IPS-20b (cell line): Measurements from ENCODE around the gene CRYGB.
A peak's percentile ranks its signal among the peaks of the same experiment; 100 is the strongest.

Experiments
- H3K27ac ChIP-seq: one replicate; pipeline ENCODE4 v1.5.1; 2013; ENCODE audit warnings: low read length
- H3K27me3 ChIP-seq: 2 replicates; pipeline ENCODE4 v1.6.1; 2013; ENCODE audit warnings: mild to moderate bottlenecking, low read length, inconsistent platforms; ENCODE audit not compliant: insufficient read depth
- H3K36me3 ChIP-seq: 2 replicates; pipeline ENCODE4 v1.6.1; 2013; ENCODE audit warnings: low read depth, mild to moderate bottlenecking, inconsistent platforms, low read length, moderate library complexity; ENCODE audit not compliant: insufficient read depth
- H3K4me1 ChIP-seq: 2 replicates; pipeline ENCODE4 v1.6.1; 2013; ENCODE audit warnings: mild to moderate bottlenecking, control low read depth, inconsistent platforms, low read length, moderate library complexity; ENCODE audit not compliant: insufficient read depth
- H3K4me3 ChIP-seq: 2 replicates; pipeline ENCODE4 v1.5.1; 2013; ENCODE audit warnings: mild to moderate bottlenecking, low read length, inconsistent platforms
- H3K9ac ChIP-seq: 2 replicates; pipeline ENCODE4 v1.6.1; 2013; ENCODE audit warnings: low read depth, mild to moderate bottlenecking, inconsistent platforms, low read length, moderate library complexity
- H3K9me3 ChIP-seq: 2 replicates; pipeline ENCODE4 v1.6.1; 2013; ENCODE audit warnings: mild to moderate bottlenecking, low read depth, low read length, inconsistent platforms; ENCODE audit not compliant: insufficient read depth

Gene CRYGB

GRCh38 chr2:208146006-208146405 is at the start of gene CRYGB:
TSS of gene CRYGB (minus strand) at chr2:208146158. CDS start at chr2:208146120, 38 bp downstream.
- no peak within 1 kb of the TSS for H3K27ac ChIP-seq
- no peaks in the 10 kb centered on the region for H3K36me3 ChIP-seq
- H3K9me3 ChIP-seq, result no peaks in the 10 kb centered on the region

GRCh38 chr2:208195531-208195930 is 49.6 kb upstream of the CRYGB start:
- H3K4me3 ChIP-seq, result no peak overlapping the region
- H3K9me3 ChIP-seq, result no peaks in the 10 kb centered on the region
- no peak overlapping the region for H3K9ac ChIP-seq
- H3K27me3 ChIP-seq, result no peaks in the 10 kb centered on the region
- no peaks in the 10 kb centered on the region; the same call in 1 of the 2 replicates for H3K4me1 ChIP-seq
- no peak overlapping the region for H3K27ac ChIP-seq
- no peaks in the 10 kb centered on the region for H3K36me3 ChIP-seq

More at GRCh38 chr2:208146006-208146405, at the start of gene CRYGB:
- Histone ChIP-seq H3K27me3 (no peaks in the 10 kb centered on the region), H3K9ac (no peak within 1 kb of the TSS), H3K4me1 (peaks cover 11% of the 10 kb centered on the region; the same call in 1 of the 2 replicates), H3K4me3 (no peak within 1 kb of the TSS)

- H3K36me3 ChIP-seq, result no peaks in the 10 kb centered on the region
- H3K4me1 ChIP-seq, result peaks cover 12% of the 10 kb centered on the region; the same call in 1 of the 2 replicates
- H3K4me3 ChIP-seq, result no peak overlapping the region
- H3K27me3 ChIP-seq, result no peaks in the 10 kb centered on the region
- no peak overlapping the region for H3K27ac ChIP-seq
- no peaks in the 10 kb centered on the region for H3K9me3 ChIP-seq
- H3K9ac ChIP-seq, result no peak overlapping the region
Measured at GRCh38 chr2:208192611-208193236, 46.8 kb upstream of the CRYGB start.

GRCh38 chr2:208189810-208190503 is 44.0 kb upstream of the CRYGB start, which contains the start of gene C2orf80:
TSS of gene C2orf80 (minus strand) at chr2:208190030. CDS start at chr2:208186986, 3,044 bp downstream.
- Histone ChIP-seq H3K4me3 (no peak within 1 kb of the TSS), H3K36me3 (no peaks in the 10 kb centered on the region), H3K9ac (peak within 1 kb of the TSS; percentile 34; the same call in 1 of the 2 replicates), H3K9me3 (no peaks in the 10 kb centered on the region), H3K4me1 (peaks cover 23% of the 10 kb centered on the region; the same call in 1 of the 2 replicates), H3K27ac (no peak within 1 kb of the TSS), H3K27me3 (no peaks in the 10 kb centered on the region)

GRCh38 chr2:208189069-208189809 is 43.3 kb upstream of the CRYGB start:
- Histone ChIP-seq H3K4me1 (peaks cover 30% of the 10 kb centered on the region; the same call in 1 of the 2 replicates), H3K9ac (peak overlapping the region; percentile 1; the same call in 1 of the 2 replicates), H3K9me3 (no peaks in the 10 kb centered on the region), H3K27ac (no peak overlapping the region), H3K4me3 (no peak overlapping the region), H3K36me3 (no peaks in the 10 kb centered on the region), H3K27me3 (no peaks in the 10 kb centered on the region)

- no peaks in the 10 kb centered on the region for H3K27me3 ChIP-seq
- no peak overlapping the region for H3K9ac ChIP-seq
- no peak overlapping the region for H3K4me3 ChIP-seq
- no peak overlapping the region for H3K27ac ChIP-seq
- peaks cover 36% of the 10 kb centered on the region; the same call in 1 of the 2 replicates for H3K4me1 ChIP-seq
- H3K9me3 ChIP-seq, result no peaks in the 10 kb centered on the region
- H3K36me3 ChIP-seq, result no peaks in the 10 kb centered on the region
Measured at GRCh38 chr2:208186893-208187292, 40.9 kb upstream of the CRYGB start.

- Histone ChIP-seq H3K27ac (no peak overlapping the region), H3K4me1 (peaks cover 36% of the 10 kb centered on the region; the same call in 1 of the 2 replicates), H3K4me3 (no peak overlapping the region), H3K36me3 (no peaks in the 10 kb centered on the region), H3K27me3 (no peaks in the 10 kb centered on the region), H3K9me3 (no peaks in the 10 kb centered on the region), H3K9ac (no peak overlapping the region)
Measured at GRCh38 chr2:208186465-208186864, 40.5 kb upstream of the CRYGB start.

- no peaks in the 10 kb centered on the region for H3K36me3 ChIP-seq
- H3K27me3 ChIP-seq, result no peaks in the 10 kb centered on the region
- H3K4me3 ChIP-seq, result peak overlapping the region; percentile 68
- H3K27ac ChIP-seq, result no peak overlapping the region
- H3K9me3 ChIP-seq, result no peaks in the 10 kb centered on the region
- peaks cover 27% of the 10 kb centered on the region; the same call in 1 of the 2 replicates for H3K4me1 ChIP-seq
- peak overlapping the region; percentile 62; the same call in 1 of the 2 replicates for H3K9ac ChIP-seq
Measured at GRCh38 chr2:208183972-208184705, 38.2 kb upstream of the CRYGB start.

GRCh38 chr2:208183526-208183925 is 37.6 kb upstream of the CRYGB start:
- peak overlapping the region; percentile 68 for H3K4me3 ChIP-seq
- no peaks in the 10 kb centered on the region for H3K9me3 ChIP-seq
- H3K9ac ChIP-seq, result peak overlapping the region; percentile 62; the same call in 1 of the 2 replicates
- peaks cover 24% of the 10 kb centered on the region; the same call in 1 of the 2 replicates for H3K4me1 ChIP-seq
- no peaks in the 10 kb centered on the region for H3K27me3 ChIP-seq
- no peak overlapping the region for H3K27ac ChIP-seq
- no peaks in the 10 kb centered on the region for H3K36me3 ChIP-seq

GRCh38 chr2:208182835-208183234 is 36.9 kb upstream of the CRYGB start:
- H3K4me1 ChIP-seq, result peaks cover 24% of the 10 kb centered on the region; the same call in 1 of the 2 replicates
- no peaks in the 10 kb centered on the region for H3K27me3 ChIP-seq
- no peak overlapping the region for H3K4me3 ChIP-seq
- H3K36me3 ChIP-seq, result no peaks in the 10 kb centered on the region
- no peak overlapping the region for H3K9ac ChIP-seq
- no peak overlapping the region for H3K27ac ChIP-seq
- no peaks in the 10 kb centered on the region for H3K9me3 ChIP-seq
